ENCODE data around the gene COL16A1. TPM values are rescaled to one million over a fixed set of nuclear protein-coding genes. Genes with fewer than 3 reads are reported as not detected.

The COL16A1 gene
- total RNA-seq, 1 donor = 0.10 TPM

DNA sequence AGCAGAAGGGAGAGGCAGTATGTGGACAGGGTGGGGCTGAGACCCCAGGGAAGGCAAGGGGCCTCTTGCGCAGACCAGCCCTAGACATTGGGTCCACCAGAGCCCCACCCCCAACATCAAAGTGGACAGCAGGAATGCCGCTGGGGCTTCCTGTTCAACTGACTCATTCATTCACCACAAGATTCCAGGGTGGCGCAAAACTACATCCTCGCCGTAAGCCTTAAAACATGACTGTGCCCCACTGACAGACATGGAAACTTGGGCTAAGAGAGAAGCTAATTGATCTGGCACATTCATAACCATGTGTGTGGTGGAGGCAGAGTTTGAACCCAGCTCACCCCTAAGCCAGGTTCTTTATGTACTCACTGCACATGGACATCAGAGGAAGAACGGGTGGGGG lies 14.0 kb downstream of the COL16A1 start:
- H3K9me3 ChIP-seq (ENCODE audit: low read depth, low read length) = no peaks in the 10 kb centered on the region
- no peak overlapping the region for H3K4me3 ChIP-seq (ENCODE audit: low read length)
- no peaks in the 10 kb centered on the region for H3K27me3 ChIP-seq (ENCODE audit: insufficient read depth, low read length)
- no peaks in the 10 kb centered on the region for H3K4me1 ChIP-seq (ENCODE audit: insufficient read depth, low read length)

DNA sequence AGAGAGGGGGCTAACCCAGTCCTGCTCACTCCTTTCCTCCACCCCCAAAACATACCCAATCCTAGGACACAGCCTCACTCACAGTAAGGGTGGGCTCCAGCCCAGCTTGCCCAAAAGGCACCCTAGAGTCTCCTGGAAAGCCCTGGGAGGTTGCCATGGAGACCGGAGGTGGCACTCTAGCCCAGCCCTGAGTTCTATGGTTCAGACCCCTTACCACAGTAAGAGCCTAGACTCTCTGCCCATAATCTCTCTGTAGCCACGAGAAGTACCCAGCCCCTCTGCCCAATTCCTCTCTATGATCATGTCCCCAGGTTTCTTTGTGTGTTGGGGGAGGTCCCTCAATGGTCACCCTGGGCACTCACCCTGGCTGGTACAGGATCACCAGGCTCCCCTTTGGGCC lies 14.4 kb downstream of the COL16A1 start:
- Histone ChIP-seq H3K4me1 (ENCODE audit: insufficient read depth, low read length) (no peaks in the 10 kb centered on the region), H3K4me3 (ENCODE audit: low read length) (no peak overlapping the region), H3K27me3 (ENCODE audit: insufficient read depth, low read length) (no peaks in the 10 kb centered on the region), H3K9me3 (ENCODE audit: low read depth, low read length) (no peaks in the 10 kb centered on the region)

GRCh38 chr1:31688233-31688918 lies 15.4 kb downstream of the COL16A1 start:
- H3K9me3 ChIP-seq (ENCODE audit: low read depth, low read length) = no peaks in the 10 kb centered on the region
- H3K27me3 ChIP-seq (ENCODE audit: insufficient read depth, low read length) = no peaks in the 10 kb centered on the region
- no peaks in the 10 kb centered on the region for H3K4me1 ChIP-seq (ENCODE audit: insufficient read depth, low read length)
- no peak overlapping the region for H3K4me3 ChIP-seq (ENCODE audit: low read length)

DNA sequence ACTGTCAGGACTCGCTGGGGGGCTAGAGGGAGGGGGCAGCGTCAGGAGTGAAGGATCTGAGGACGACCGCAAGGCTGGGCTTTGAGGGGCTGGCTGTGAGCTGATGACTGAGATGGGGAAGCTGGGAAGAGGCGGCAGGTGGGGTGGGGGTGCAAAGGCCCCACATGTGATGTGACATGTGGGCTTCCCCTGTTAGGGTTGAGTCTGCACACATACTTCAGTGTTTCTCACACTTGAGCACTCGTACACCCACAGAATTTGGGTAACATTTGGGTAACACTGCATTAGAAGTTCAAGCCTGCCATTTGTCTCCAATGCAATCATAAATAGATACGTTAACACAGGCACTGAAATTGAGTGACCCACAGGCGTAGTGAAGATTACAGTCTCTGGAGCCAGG lies 16.2 kb downstream of the COL16A1 start:
- no peaks in the 10 kb centered on the region for H3K9me3 ChIP-seq (ENCODE audit: low read depth, low read length)
- no peaks in the 10 kb centered on the region for H3K4me1 ChIP-seq (ENCODE audit: insufficient read depth, low read length)
- no peak overlapping the region for H3K4me3 ChIP-seq (ENCODE audit: low read length)
- no peaks in the 10 kb centered on the region for H3K27me3 ChIP-seq (ENCODE audit: insufficient read depth, low read length)

DNA sequence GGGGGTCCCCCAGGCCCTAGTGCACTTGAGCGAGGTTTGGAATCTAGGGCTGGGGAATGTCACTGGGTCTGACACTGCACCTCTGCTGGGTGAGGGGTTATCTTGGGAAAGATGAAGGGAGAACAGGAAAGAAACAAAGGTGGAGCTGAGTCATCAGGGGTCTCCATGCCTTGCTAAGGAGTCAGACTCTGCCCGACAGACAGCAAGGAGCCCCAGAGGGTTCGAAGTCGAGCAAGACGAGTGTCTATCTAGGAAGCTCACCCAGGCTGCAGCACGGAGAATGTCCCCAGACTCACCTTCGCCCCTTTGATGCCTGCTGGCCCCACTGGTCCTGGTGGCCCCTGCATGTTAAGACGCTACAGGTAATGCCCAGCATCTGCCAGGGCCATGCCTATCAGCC lies 18.0 kb downstream of the COL16A1 start:
- Histone ChIP-seq H3K27me3 (ENCODE audit: insufficient read depth, low read length) (no peaks in the 10 kb centered on the region), H3K4me3 (ENCODE audit: low read length) (no peak overlapping the region), H3K9me3 (ENCODE audit: low read depth, low read length) (no peaks in the 10 kb centered on the region), H3K4me1 (ENCODE audit: insufficient read depth, low read length) (no peaks in the 10 kb centered on the region)

- no peak overlapping the region for H3K4me3 ChIP-seq (ENCODE audit: low read length)
- H3K9me3 ChIP-seq (ENCODE audit: low read depth, low read length) = no peaks in the 10 kb centered on the region
- no peaks in the 10 kb centered on the region for H3K4me1 ChIP-seq (ENCODE audit: insufficient read depth, low read length)
- H3K27me3 ChIP-seq (ENCODE audit: insufficient read depth, low read length) = no peaks in the 10 kb centered on the region
These were observed 19.8 kb downstream of the COL16A1 start for GRCh38 chr1:31683997-31684396.

GRCh38 chr1:31681415-31681814 lies 22.4 kb downstream of the COL16A1 start:
- H3K27me3 ChIP-seq (ENCODE audit: insufficient read depth, low read length) = no peaks in the 10 kb centered on the region
- H3K9me3 ChIP-seq (ENCODE audit: low read depth, low read length) = no peaks in the 10 kb centered on the region
- no peak overlapping the region for H3K4me3 ChIP-seq (ENCODE audit: low read length)
- no peaks in the 10 kb centered on the region for H3K4me1 ChIP-seq (ENCODE audit: insufficient read depth, low read length)

- H3K4me1 ChIP-seq (ENCODE audit: insufficient read depth, low read length) = no peaks in the 10 kb centered on the region
- no peaks in the 10 kb centered on the region for H3K27me3 ChIP-seq (ENCODE audit: insufficient read depth, low read length)
- no peak overlapping the region for H3K4me3 ChIP-seq (ENCODE audit: low read length)
- no peaks in the 10 kb centered on the region for H3K9me3 ChIP-seq (ENCODE audit: low read depth, low read length)
These were observed 24.1 kb downstream of the COL16A1 start for GRCh38 chr1:31679676-31680230.

- Histone ChIP-seq H3K9me3 (ENCODE audit: low read depth, low read length) (no peaks in the 10 kb centered on the region), H3K4me1 (ENCODE audit: insufficient read depth, low read length) (no peaks in the 10 kb centered on the region), H3K27me3 (ENCODE audit: insufficient read depth, low read length) (no peaks in the 10 kb centered on the region), H3K4me3 (ENCODE audit: low read length) (no peak overlapping the region)
These were observed 24.7 kb downstream of the COL16A1 start for GRCh38 chr1:31679091-31679490.

GRCh38 chr1:31678681-31679080 lies 25.1 kb downstream of the COL16A1 start:
- no peaks in the 10 kb centered on the region for H3K4me1 ChIP-seq (ENCODE audit: insufficient read depth, low read length)

DNA sequence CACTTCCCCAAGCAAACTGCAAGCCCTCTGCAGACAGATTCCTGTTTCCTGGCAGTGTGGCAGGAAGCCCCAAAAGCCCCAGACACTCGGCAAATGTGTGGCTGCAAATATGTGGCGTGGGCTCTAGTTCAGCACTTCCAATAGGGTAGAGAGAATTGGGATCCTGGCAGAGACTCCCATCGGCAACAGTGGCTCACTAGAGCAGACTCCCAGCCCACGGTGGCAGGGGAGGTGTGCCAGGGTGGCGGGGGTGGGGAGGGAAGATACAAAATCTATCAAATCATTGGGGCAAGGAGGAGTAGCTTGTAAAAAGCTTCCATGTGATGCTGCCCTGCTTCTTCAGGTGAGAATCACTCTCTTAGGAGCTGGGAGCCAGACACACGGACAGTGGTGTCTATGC lies 25.9 kb downstream of the COL16A1 start:
- no peaks in the 10 kb centered on the region for H3K9me3 ChIP-seq (ENCODE audit: low read depth, low read length)
- H3K27me3 ChIP-seq (ENCODE audit: insufficient read depth, low read length) = no peaks in the 10 kb centered on the region
- no peak overlapping the region for H3K4me3 ChIP-seq (ENCODE audit: low read length)
- H3K4me1 ChIP-seq (ENCODE audit: insufficient read depth, low read length) = no peaks in the 10 kb centered on the region

More at GRCh38 chr1:31678681-31679080, 25.1 kb downstream of the COL16A1 start:
- H3K4me3 ChIP-seq (ENCODE audit: low read length) = no peak overlapping the region
- no peaks in the 10 kb centered on the region for H3K27me3 ChIP-seq (ENCODE audit: insufficient read depth, low read length)
- H3K9me3 ChIP-seq (ENCODE audit: low read depth, low read length) = no peaks in the 10 kb centered on the region

- H3K27me3 ChIP-seq (ENCODE audit: insufficient read depth, low read length) = no peaks in the 10 kb centered on the region
- H3K9me3 ChIP-seq (ENCODE audit: low read depth, low read length) = no peaks in the 10 kb centered on the region
- H3K4me3 ChIP-seq (ENCODE audit: low read length) = no peak overlapping the region
- no peaks in the 10 kb centered on the region for H3K4me1 ChIP-seq (ENCODE audit: insufficient read depth, low read length)
These were observed 26.4 kb downstream of the COL16A1 start for GRCh38 chr1:31677401-31677800.

- Histone ChIP-seq H3K27me3 (ENCODE audit: insufficient read depth, low read length) (no peaks in the 10 kb centered on the region), H3K9me3 (ENCODE audit: low read depth, low read length) (no peaks in the 10 kb centered on the region), H3K4me3 (ENCODE audit: low read length) (no peak overlapping the region), H3K4me1 (ENCODE audit: insufficient read depth, low read length) (no peaks in the 10 kb centered on the region)
These were observed 28.1 kb downstream of the COL16A1 start for GRCh38 chr1:31675756-31676155.

- no peaks in the 10 kb centered on the region for H3K9me3 ChIP-seq (ENCODE audit: low read depth, low read length)
- H3K4me3 ChIP-seq (ENCODE audit: low read length) = no peak overlapping the region
- peaks cover 2% of the 10 kb centered on the region for H3K4me1 ChIP-seq (ENCODE audit: insufficient read depth, low read length)
- H3K27me3 ChIP-seq (ENCODE audit: insufficient read depth, low read length) = no peaks in the 10 kb centered on the region
These were observed 28.7 kb downstream of the COL16A1 start for GRCh38 chr1:31675161-31675560.

- H3K4me1 ChIP-seq (ENCODE audit: insufficient read depth, low read length) = peaks cover 8% of the 10 kb centered on the region
- no peaks in the 10 kb centered on the region for H3K9me3 ChIP-seq (ENCODE audit: low read depth, low read length)
- peaks cover 3% of the 10 kb centered on the region for H3K27me3 ChIP-seq (ENCODE audit: insufficient read depth, low read length)
- no peak overlapping the region for H3K4me3 ChIP-seq (ENCODE audit: low read length)
These were observed 29.2 kb downstream of the COL16A1 start for GRCh38 chr1:31674626-31675025.

DNA sequence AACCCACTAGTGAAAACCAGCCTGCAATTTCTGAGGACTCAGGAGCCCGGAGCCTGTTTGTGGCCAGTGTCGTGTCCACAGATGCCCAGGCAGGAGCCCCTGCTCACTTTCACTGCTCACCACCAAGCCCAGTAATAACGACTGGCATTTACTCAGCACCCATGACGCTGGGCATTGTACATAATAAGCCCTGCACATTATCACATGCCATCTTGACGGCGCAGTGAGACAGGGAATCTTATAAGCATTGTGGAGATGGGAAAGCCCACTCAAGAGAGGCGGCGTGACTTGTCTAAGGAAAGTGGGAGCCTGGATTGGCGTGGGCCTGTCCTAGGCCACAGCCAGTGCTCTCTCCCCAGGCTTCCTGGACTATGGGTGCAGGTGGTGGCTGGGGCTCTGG lies 30.4 kb downstream of the COL16A1 start:
- Histone ChIP-seq H3K4me3 (ENCODE audit: low read length) (no peak overlapping the region), H3K9me3 (ENCODE audit: low read depth, low read length) (no peaks in the 10 kb centered on the region), H3K27me3 (ENCODE audit: insufficient read depth, low read length) (peaks cover 3% of the 10 kb centered on the region), H3K4me1 (ENCODE audit: insufficient read depth, low read length) (peaks cover 8% of the 10 kb centered on the region)

Data from mononuclear cell (primary cell).